NOMO-1 treated with dmso at 0.1 percent for 144 hours (cell line): Measurements from ENCODE around the gene GM2A.
"Not testable (repeated sequence)": the region's sequence is repeated elsewhere in the genome, so short reads cannot be mapped to it uniquely, and the experiment has no call there.

Experiments used
- DNase-seq: peaks from one replicate; lab custom pipeline; 2025; ENCODE audit not compliant: unreplicated experiment; lab: John Stamatoyannopoulos, UW

GM2A gene

DNA sequence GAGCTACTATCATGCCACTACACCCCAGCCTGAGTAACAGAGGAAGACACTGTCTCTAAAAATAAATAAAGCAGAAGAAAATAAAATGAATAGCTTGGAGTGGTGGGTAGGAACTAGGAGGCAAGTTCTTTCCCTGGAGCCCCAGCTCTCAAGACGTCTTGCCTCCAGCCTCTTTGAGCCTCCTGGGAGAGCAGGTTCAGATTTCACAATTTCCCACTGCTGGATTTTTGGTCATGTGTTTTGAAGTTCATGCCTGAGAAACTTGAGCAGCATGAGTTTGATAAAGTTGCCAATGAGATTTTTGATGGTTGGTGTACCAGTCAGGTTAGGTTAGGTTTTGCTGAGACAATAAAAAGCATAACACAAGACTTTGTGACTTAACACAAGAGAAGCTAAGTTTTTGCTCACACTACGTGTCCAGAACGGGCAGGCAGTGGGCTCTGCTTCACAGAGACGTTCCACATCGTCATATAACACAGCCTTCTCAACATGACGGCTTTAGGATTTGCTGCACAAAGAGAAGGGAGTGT is 25.0 kb upstream of the GM2A start:
- no peak for DNase-seq

- DNase-seq: no peak
These were observed 24.0 kb upstream of the GM2A start for GRCh38 chr5:151228986-151229385.

DNA sequence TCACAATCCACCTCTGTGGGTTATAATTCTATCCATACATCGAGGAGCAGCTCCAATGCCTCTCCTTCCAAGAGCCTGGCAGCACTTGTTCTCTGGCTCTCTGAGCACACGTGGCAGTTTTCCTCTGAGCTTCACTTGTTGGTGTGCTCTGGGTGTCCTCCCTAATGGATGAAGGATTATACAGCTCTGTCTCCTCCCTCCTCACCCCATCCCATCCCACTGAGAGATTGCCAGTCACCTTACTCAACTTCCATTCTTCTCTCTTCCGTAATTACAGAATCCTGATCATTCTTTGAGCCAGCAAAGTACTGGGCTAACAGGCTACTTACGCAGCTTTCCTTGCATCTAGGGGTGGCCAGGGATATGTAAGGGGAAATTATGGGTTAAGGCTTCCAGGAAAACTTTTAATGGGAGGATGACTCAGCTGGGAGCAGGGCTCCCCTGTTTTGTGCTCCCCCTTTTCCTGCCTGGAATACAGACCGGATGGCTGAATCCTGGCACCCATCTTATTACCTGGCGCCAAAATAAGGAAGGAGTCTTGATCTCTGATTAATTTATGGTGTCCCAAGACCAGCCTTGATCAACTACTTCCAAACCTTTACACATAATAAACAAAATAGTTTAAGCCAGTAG is 22.8 kb upstream of the GM2A start:
- DNase-seq: no peak

- no peak for DNase-seq
These were observed 21.6 kb upstream of the GM2A start for GRCh38 chr5:151231359-151231758.

GRCh38 chr5:151233616-151234085 is 19.3 kb upstream of the GM2A start:
- no peak for DNase-seq

- DNase-seq: peak; percentile 43
These were observed 18.3 kb upstream of the GM2A start for GRCh38 chr5:151234476-151235238.

DNA sequence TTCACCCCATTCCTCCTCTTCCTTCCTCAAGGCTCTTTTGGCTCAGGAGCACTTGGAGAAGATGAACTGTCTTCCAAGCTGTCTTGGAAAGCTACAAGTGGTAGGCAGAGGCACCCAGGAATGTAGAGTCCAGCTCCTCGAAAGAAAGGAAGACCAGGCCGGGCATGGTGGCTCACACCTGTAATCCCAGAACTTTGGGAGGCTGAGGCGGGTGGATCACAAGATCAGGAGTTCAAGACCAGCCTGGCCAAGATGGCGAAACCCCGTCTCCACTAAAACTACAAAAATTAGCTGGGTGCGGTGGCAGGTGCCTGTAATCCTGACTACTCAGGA is 17.8 kb upstream of the GM2A start:
- DNase-seq: not testable (repeated sequence)

DNA sequence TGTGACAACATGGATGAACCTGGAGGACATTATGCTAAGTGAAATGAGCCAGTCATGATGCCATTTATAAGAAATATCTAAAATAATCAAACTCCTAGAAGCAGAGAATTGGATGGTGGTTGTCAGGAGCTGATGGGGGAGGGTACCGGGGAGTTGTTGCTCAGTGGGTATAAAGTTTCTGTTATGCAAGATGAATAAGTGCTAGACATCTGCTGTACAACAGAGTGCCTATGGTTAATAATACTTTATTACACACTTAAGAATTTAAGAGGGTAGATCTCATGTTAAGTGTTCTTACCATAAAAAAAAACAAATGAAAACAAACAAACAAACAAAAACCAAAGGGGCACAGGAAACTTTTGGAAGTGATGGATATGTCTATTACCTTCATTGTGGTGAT is 16.1 kb upstream of the GM2A start:
- DNase-seq: no peak

- DNase-seq: no peak
These were observed 15.3 kb upstream of the GM2A start for GRCh38 chr5:151237685-151238084.

DNA sequence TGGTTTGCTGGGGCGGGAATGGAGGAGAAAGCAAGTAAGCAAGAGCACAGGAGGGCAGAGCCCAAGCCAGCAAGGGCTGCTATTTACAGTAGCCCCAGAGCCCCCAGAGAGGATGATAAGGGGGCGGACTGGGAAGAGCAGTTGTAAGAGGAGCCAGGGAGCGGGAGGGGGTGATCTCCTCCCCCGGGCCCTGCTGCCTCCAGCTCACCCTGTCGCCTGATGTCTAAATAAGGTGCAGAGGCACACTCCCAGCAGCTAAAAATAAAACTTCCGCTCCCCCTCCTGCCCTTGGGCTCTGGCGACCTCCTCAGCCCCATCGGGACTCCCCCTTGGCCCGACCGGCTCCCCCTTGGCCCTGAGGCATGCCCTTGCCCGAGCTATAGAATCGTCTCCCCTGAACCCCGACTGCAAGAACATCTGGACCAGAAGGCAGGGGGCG is 14.7 kb upstream of the GM2A start:
- DNase-seq: no peak

DNA sequence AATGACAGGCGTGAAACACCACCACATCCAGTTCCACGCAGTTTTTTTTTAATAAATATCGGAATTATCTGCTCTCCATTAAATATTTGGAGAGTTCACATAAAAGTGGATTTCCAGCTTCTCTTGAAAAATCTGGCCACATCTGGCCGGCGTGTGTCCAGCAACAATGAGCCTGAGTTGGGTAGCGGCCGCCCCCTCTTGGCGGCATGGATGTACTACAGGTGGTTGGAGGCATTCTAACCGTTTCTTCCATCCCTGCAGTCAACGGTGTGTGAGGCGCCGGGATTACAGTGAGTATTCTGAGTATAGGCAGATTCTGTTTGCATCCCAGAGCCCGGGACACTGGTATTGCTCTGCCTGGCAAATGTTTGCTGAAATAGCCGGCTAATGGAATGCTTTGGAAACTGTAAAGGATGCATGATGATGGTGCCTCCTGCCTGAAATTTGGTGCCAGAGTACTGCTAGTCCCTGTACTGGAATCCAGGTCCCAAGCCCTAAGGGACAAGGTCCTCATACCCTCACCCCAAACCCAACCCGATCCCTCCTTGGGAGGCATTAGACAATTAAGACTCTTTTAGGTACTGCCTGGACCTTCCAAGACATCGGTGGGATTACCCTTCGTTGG is 13.6 kb upstream of the GM2A start:
- peak; percentile 14 for DNase-seq

GRCh38 chr5:151240268-151240835 is 12.6 kb upstream of the GM2A start:
- DNase-seq: not testable (repeated sequence)

- DNase-seq: no peak
These were observed 11.9 kb upstream of the GM2A start for GRCh38 chr5:151240924-151241635.

- no peak for DNase-seq
These were observed 9.9 kb upstream of the GM2A start for GRCh38 chr5:151243127-151243526.

DNA sequence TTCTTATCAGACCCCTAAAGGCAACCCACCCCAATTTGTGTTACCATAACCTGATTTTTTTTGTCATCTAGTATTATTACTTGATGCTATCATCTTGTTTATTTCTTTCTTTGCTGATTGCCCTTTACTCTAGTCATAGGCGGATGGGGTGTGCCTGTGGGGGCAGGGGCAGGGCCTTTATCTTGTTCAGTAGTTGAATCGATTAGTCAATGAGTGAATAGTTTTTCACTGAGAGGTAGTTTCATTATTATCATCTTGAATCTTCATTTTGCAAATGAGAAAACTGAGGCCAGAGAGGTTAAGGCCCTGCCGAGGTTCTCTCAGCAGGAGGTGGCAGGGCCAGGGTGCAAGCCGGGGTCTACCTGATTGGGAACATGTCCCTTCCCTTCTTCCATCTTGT is 9.4 kb upstream of the GM2A start:
- no peak for DNase-seq

DNA sequence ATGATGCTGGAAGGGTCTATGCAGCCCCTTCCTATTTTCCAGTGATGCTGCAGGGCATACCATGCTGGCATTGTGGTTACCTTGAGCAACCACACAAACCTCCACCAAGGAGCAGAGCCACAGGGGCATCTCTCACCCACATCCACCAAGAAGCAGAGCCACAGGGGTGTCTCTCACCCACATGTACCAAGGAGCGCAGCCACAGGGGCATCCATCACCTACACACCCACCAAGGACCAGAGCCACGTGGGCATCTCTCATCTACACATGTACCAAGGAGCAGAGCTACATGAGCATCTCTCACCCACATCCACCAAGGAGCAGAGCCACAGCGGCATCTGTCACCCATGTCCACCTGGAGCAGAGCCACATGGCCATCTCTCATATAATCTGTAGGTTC is 8.8 kb upstream of the GM2A start:
- DNase-seq: no peak

- DNase-seq: no peak
These were observed 7.2 kb upstream of the GM2A start for GRCh38 chr5:151245680-151246219.

GRCh38 chr5:151248651-151249050 is 4.3 kb upstream of the GM2A start:
- no peak for DNase-seq

GRCh38 chr5:151249281-151249680 is 3.7 kb upstream of the GM2A start:
- peak; percentile 40 for DNase-seq

- no peak for DNase-seq
These were observed 2.5 kb upstream of the GM2A start for GRCh38 chr5:151250346-151251000.
